NCI-H226 (cell line): Measurements from ENCODE around the gene SLC52A1.
"Not testable (repeated sequence)": the region's sequence is repeated elsewhere in the genome, so short reads cannot be mapped to it uniquely, and the experiment has no call there.

Experiments
- DNase-seq: peaks from one replicate; pipeline ENCODE4 v3.0.0-alpha.2; 2015

Gene SLC52A1

GRCh38 chr17:5030168-5030567 is 5.1 kb downstream of the SLC52A1 start:
- not testable (repeated sequence) for DNase-seq

- no peak for DNase-seq
Measured at GRCh38 chr17:5027916-5028315, 7.3 kb downstream of the SLC52A1 start.

GRCh38 chr17:5027299-5027698 is 7.9 kb downstream of the SLC52A1 start:
- no peak for DNase-seq

GRCh38 chr17:5024604-5025003 is 10.6 kb downstream of the SLC52A1 start:
- DNase-seq = no peak

- DNase-seq = no peak
Measured at GRCh38 chr17:5023588-5024147, 11.6 kb downstream of the SLC52A1 start.

- no peak for DNase-seq
Measured at GRCh38 chr17:5022171-5022711, 13.0 kb downstream of the SLC52A1 start.

GRCh38 chr17:5020502-5021023 is 14.7 kb downstream of the SLC52A1 start:
- no peak for DNase-seq

GRCh38 chr17:5019475-5019956 is 15.7 kb downstream of the SLC52A1 start:
- no peak for DNase-seq

- DNase-seq = no peak
Measured at GRCh38 chr17:5014357-5014756, 20.9 kb downstream of the SLC52A1 start.

- DNase-seq = peak; percentile 47
Measured at GRCh38 chr17:5011928-5012327, 23.3 kb downstream of the SLC52A1 start.

GRCh38 chr17:5003214-5003867 is 31.9 kb downstream of the SLC52A1 start:
- peak; percentile 62 for DNase-seq

- no peak for DNase-seq
Measured at GRCh38 chr17:5002121-5002788, 33.0 kb downstream of the SLC52A1 start.

- no peak for DNase-seq
Measured at GRCh38 chr17:5000237-5000639, 35.0 kb downstream of the SLC52A1 start.

- no peak for DNase-seq
Measured at GRCh38 chr17:4999430-5000093, 35.7 kb downstream of the SLC52A1 start.

GRCh38 chr17:4998732-4999429 is 36.3 kb downstream of the SLC52A1 start:
- peak; percentile 21 for DNase-seq

GRCh38 chr17:4998027-4998731 is 37.0 kb downstream of the SLC52A1 start:
- DNase-seq = no peak

- peak; percentile 80 for DNase-seq
Measured at GRCh38 chr17:4997302-4998026, 37.8 kb downstream of the SLC52A1 start, which contains the start of the genes INCA1 and KIF1C. Gene INCA1, minus strand, starts transcription at chr17:4997522. Its CDS starts 3,085 bp downstream, at chr17:4994437. Gene KIF1C, plus strand, starts transcription at chr17:4997950. Its CDS starts 2,297 bp downstream, at chr17:5000247.

GRCh38 chr17:4994081-4994595 is 41.1 kb downstream of the SLC52A1 start:
- DNase-seq = no peak

GRCh38 chr17:4987767-4988567 is 47.3 kb downstream of the SLC52A1 start:
- no peak for DNase-seq
